Ascending aorta (tissue), 2 donors: ENCODE data around the gene NTSR1. TPM values are rescaled to one million over a fixed set of nuclear protein-coding genes. Genes with fewer than 3 reads are reported as not detected.

Source experiments
- DNase-seq, 2 donors: peaks; one replicate each; pipeline ENCODE4 v3.0.0-alpha.2; 2019; ENCODE audit warnings: low spot score in 2 of 2
- H3K27ac ChIP-seq, 2 donors: fragments of 200-600 bp; sonication (generic); one replicate each; pipeline ENCODE4 v1.5.1; 2016 to 2017; ENCODE audit warnings: mild to moderate bottlenecking in 1 of 2
- H3K27me3 ChIP-seq: fragments of 200-600 bp; sonication (generic); one replicate; pipeline ENCODE4 v1.5.1; 2017
- H3K36me3 ChIP-seq, 2 donors: fragments of 200-600 bp; sonication (generic); one replicate each; pipeline ENCODE4 v1.5.1; 2016
- H3K4me1 ChIP-seq, 2 donors: fragments of 200-600 bp; sonication (generic); one replicate each; pipeline ENCODE4 v1.5.1; 2016 to 2017; ENCODE audit warnings: mild to moderate bottlenecking in 1 of 2
- H3K4me3 ChIP-seq, 2 donors: fragments of 200-600 bp; sonication (generic); one replicate each; pipeline ENCODE4 v1.5.1; 2016 to 2017; ENCODE audit warnings: mild to moderate bottlenecking in 1 of 2
- H3K9me3 ChIP-seq, 2 donors: fragments of 200-600 bp; sonication (generic); one replicate each; pipeline ENCODE4 v1.5.1; 2016
- CTCF ChIP-seq, 3 experiments: fragments of 200-600 bp in 2 of 3; fragments of 450-650 bp in 1 of 3; sonication (generic) in 2 of 3; IDR thresholded peaks; one replicate each; pipeline ENCODE4 v1.5.1; 2016 to 2019; ENCODE audit warnings: antibody characterized with exemption in 3 of 3, mild to moderate bottlenecking in 1 of 3, moderate library complexity in 1 of 3
- intact Hi-C: fragments of 100-400 bp; cut with DNase I; formaldehyde crosslinking; loops from one replicate; pipeline ENCODE4 v1.15.1; 2023
- total RNA-seq: library from RNA; depleted of rRNA; stranded (reverse); fragments of >200 nt; gene quantifications from one replicate; pipeline ENCODE4 v1.1.0, GENCODE V29; 2016

NTSR1 gene
- total RNA-seq, 1 donor from 2014 or later = not detected

GRCh38 chr20:62714006-62714405, 5.4 kb downstream of the NTSR1 start:
- intact Hi-C loops = no loop called here
- no peaks in the 10 kb centered on the region for H3K36me3 ChIP-seq
- H3K9me3 ChIP-seq = no peaks in the 10 kb centered on the region
- DNase-seq = no peak
- no peak for TF ChIP-seq CTCF (IDR thresholded peaks at IDR 0.05)
- H3K4me3 ChIP-seq = no peak overlapping the region
- peaks cover 12% of the 10 kb centered on the region for H3K27me3 ChIP-seq
- no peak overlapping the region for H3K27ac ChIP-seq
- H3K4me1 ChIP-seq = no peaks in the 10 kb centered on the region

- Histone ChIP-seq H3K4me3 (no peak overlapping the region), H3K27me3 (peaks cover 5% of the 10 kb centered on the region), H3K36me3 (no peaks in the 10 kb centered on the region), H3K27ac (no peak overlapping the region), H3K9me3 (no peaks in the 10 kb centered on the region), H3K4me1 (no peaks in the 10 kb centered on the region)
- TF ChIP-seq CTCF (IDR thresholded peaks at IDR 0.05) = no peak
- intact Hi-C loops = no loop called here
- no peak for DNase-seq
Measured at GRCh38 chr20:62714799-62715198, 6.2 kb downstream of the NTSR1 start.

GRCh38 chr20:62715201-62715600, 6.6 kb downstream of the NTSR1 start:
- no peak for DNase-seq
- intact Hi-C loops = no loop called here
- Histone ChIP-seq H3K27me3 (peaks cover under 1% of the 10 kb centered on the region), H3K4me1 (no peaks in the 10 kb centered on the region), H3K9me3 (no peaks in the 10 kb centered on the region), H3K4me3 (no peak overlapping the region), H3K27ac (no peak overlapping the region), H3K36me3 (no peaks in the 10 kb centered on the region)
- no peak for TF ChIP-seq CTCF (IDR thresholded peaks at IDR 0.05)

- intact Hi-C loops = no loop called here
- no peak for DNase-seq
- Histone ChIP-seq H3K27me3 (no peaks in the 10 kb centered on the region), H3K36me3 (no peaks in the 10 kb centered on the region), H3K27ac (no peak overlapping the region), H3K4me3 (no peak overlapping the region), H3K9me3 (peaks cover 0 to 6% of the 10 kb centered on the region in 2 donors), H3K4me1 (no peaks in the 10 kb centered on the region)
- no peak for TF ChIP-seq CTCF (IDR thresholded peaks at IDR 0.05)
Measured at GRCh38 chr20:62716198-62716940, 7.7 kb downstream of the NTSR1 start.

- Histone ChIP-seq H3K4me3 (no peak overlapping the region), H3K27me3 (no peaks in the 10 kb centered on the region), H3K4me1 (no peaks in the 10 kb centered on the region), H3K9me3 (peaks cover 0 to 8% of the 10 kb centered on the region in 2 donors), H3K27ac (no peak overlapping the region), H3K36me3 (no peaks in the 10 kb centered on the region)
- TF ChIP-seq CTCF (IDR thresholded peaks at IDR 0.05) = no peak
- DNase-seq = no peak
- intact Hi-C loops = no loop called here
Measured at GRCh38 chr20:62716941-62717310, 8.3 kb downstream of the NTSR1 start.
